HG03520 (cell line): ENCODE measurements around the gene SETD2.

Experiments used
- ATAC-seq: cut with Tn5 transposase; IDR thresholded peaks from one replicate; pipeline ENCODE4 v1.9.1; 2021; ENCODE audit warnings: mild to moderate bottlenecking, moderate library complexity; ENCODE audit not compliant: unreplicated experiment

SETD2 gene

GRCh38 chr3:47000922-47001730 is 162.8 kb downstream of the SETD2 start:
- no peak for ATAC-seq

GRCh38 chr3:47000198-47000815 is 163.6 kb downstream of the SETD2 start:
- no peak for ATAC-seq

GRCh38 chr3:46999516-47000197 is 164.3 kb downstream of the SETD2 start:
- no peak for ATAC-seq

GRCh38 chr3:46998852-46999515 is 164.9 kb downstream of the SETD2 start:
- no peak for ATAC-seq

- ATAC-seq, result no peak
Measured at GRCh38 chr3:46998121-46998851, 165.6 kb downstream of the SETD2 start.

- no peak for ATAC-seq
Measured at GRCh38 chr3:46997453-46998091, 166.3 kb downstream of the SETD2 start.

- ATAC-seq, result no peak
Measured at GRCh38 chr3:46996689-46997452, 167.0 kb downstream of the SETD2 start.

GRCh38 chr3:46995901-46996562 is 167.9 kb downstream of the SETD2 start:
- ATAC-seq, result no peak

GRCh38 chr3:46994801-46995731 is 168.8 kb downstream of the SETD2 start:
- no peak for ATAC-seq

GRCh38 chr3:46993986-46994385 is 169.9 kb downstream of the SETD2 start:
- ATAC-seq, result no peak

- ATAC-seq, result no peak
Measured at GRCh38 chr3:46993292-46993691, 170.6 kb downstream of the SETD2 start.

- no peak for ATAC-seq
Measured at GRCh38 chr3:46992231-46992630, 171.7 kb downstream of the SETD2 start.

GRCh38 chr3:46991406-46992165 is 172.3 kb downstream of the SETD2 start:
- no peak for ATAC-seq

- no peak for ATAC-seq
Measured at GRCh38 chr3:46990573-46991374, 173.1 kb downstream of the SETD2 start.

GRCh38 chr3:46989146-46989810 is 174.6 kb downstream of the SETD2 start:
- no peak for ATAC-seq

- ATAC-seq, result no peak
Measured at GRCh38 chr3:46988616-46989015, 175.3 kb downstream of the SETD2 start.
